ENCODE results near the gene GNAZ.

The GNAZ gene

DNA sequence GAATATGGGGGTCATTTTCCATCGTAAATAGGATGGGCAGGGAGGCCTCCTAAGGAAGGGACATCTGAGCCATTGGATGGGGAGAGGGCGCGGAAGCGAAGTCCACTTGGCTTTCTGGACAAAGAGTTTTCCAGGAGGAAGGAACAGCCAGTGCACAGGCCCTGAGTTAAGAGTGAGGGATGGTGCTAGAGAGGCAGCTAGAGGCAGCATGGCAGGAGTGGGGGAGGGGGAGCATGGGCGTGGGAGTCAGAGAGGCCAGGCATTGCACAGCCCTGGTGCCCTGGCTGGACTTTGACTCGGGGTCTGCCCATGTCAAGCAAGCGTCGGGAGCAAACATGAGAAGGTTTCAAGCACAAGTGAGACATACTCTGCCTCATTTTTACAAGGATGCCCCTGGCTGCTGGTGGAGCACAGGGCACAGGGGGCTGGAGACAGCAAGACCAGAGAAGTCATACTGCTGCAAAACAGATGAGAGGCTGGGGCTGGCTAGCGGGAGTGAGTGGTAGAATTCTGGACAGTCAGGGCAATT is 9.0 kb downstream of the GNAZ start:
- DNase-seq: no peak

DNA sequence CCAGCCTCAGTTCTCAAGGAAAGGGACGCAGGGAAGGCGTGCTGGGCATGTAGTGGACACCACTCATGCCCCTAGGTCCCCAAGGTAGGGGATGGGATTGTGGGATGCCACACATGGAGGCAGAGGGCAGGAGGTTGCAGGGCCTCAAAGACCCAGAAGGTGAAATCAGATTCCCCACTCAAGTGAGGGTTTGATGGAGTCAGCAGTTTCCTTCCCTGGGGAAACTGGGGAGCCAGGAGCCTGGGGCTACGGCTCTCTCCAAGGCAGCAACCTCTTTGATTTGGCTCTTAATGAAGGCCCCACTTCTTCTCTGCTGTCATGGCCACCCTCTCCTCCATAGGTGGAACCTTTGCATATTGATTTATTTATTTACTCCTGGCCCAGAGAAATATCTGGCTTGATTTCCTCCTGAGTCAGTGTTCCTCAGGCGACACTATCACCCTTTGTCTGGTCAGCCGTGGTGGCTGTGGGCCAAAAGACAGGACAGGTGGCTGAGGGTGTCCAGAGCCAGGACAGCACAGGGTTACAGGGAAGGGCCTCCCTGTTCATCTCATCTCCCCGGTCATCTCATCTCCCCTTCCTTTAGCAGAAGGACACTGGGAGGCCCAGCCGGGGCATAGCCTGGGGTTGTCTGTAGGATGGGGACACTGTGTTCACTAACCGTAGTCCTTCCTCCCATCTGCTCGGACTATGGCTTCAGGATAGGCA is 9.6 kb downstream of the GNAZ start:
- no peak for DNase-seq

DNA sequence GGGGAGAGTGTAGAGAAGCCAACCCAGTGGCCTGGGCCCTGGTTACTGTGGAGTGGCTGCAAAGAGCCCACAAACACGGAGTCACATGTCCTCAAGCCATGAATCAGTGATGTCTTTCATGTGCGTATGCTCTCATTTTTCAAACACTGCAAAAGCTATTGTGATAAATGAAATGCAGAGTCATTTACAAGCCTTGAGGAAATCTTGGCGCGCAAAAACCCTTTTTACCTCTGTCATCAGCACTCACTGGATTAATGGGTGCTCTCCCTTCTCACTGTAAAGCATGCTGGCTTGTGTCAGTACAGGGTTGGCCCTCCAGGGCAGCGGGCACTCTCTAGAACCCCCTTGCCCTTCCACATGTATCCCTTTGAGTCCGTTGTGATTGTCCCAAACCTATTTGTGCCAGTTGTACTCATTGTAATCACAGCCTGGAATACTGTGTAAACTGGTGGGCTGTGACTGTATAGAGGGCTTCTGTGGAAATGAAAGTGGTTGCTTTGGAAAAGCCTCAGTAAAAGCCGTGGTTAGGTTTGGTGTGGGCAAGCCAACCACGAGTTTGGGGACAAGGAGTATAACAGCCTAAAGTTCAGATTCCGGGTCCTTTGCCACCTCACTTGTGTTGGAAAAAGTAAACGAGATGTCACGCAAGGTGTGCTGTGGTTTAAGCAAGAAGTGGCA is 10.4 kb downstream of the GNAZ start:
- DNase-seq: no peak

DNA sequence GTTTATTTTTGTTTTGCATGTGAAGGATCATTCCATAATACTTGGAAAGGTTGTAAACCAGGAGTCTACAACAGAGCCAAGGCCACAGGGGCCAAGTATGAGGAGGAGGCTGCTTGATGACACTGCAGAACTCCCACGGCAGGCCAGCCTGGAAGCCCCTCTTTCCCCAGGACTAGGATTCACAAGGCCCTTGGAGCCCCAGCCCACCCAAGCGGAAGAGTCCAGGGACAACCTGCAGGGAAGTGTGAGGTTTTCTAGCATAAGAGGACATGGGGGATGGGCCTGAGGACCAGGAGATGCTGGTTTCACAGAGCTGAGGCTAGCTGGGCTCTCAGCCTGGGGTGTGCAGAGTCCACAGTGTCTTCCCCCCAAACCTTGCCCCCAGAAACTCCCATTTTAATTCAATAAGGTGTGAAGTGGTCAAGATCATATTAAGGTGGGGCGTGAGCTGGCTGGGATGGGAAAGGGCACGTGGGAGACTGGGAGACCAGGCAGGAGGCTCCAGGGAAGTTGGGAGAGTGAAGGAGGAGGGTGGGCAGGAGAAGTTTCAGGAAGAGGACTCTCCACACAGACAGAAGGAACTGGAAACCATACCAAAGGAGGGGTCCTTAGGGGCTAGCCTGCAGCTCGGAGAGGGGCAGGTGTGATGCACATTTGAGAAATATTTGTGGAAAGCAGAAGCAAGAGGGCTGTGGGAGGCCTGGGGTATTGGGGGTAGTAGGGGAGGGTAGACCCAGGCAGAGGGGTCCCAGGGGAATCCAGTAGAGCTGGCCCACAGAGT is 12.4 kb downstream of the GNAZ start:
- DNase-seq: no peak

DNA sequence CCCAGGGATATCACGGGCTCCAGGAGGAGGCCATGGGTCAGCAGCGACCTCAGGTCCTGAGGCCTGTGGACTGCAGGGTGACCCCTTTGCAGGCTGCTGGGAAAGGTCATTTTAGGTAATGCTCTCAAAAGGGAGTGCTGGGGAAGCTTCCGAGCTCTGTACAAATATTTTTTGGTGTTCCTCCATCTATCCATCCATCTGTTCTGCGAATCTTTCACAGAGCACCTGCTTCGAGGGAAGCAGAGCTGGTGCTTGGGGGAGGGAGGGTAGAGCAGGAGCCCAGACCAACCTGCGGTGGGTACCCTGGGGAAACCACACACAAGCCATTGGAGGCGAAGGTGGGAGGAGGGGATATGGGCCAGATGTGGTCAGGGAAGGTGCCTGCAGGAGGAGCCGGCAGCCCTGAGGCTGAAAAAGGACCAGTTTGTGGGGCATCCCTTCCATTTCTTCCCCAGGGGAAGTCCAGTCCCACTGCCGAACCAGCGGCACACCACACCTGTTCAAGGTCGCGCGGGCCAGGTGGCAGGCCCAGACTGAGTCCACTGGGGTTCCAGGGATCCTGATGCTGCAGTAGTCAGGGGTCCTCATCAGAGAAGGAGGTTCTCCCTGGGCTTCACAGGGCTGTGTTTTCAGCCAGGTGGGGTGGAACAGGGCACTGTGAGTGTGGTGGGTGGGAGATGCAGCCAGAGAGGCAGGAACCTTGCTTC is 13.1 kb downstream of the GNAZ start:
- DNase-seq: no peak

DNA sequence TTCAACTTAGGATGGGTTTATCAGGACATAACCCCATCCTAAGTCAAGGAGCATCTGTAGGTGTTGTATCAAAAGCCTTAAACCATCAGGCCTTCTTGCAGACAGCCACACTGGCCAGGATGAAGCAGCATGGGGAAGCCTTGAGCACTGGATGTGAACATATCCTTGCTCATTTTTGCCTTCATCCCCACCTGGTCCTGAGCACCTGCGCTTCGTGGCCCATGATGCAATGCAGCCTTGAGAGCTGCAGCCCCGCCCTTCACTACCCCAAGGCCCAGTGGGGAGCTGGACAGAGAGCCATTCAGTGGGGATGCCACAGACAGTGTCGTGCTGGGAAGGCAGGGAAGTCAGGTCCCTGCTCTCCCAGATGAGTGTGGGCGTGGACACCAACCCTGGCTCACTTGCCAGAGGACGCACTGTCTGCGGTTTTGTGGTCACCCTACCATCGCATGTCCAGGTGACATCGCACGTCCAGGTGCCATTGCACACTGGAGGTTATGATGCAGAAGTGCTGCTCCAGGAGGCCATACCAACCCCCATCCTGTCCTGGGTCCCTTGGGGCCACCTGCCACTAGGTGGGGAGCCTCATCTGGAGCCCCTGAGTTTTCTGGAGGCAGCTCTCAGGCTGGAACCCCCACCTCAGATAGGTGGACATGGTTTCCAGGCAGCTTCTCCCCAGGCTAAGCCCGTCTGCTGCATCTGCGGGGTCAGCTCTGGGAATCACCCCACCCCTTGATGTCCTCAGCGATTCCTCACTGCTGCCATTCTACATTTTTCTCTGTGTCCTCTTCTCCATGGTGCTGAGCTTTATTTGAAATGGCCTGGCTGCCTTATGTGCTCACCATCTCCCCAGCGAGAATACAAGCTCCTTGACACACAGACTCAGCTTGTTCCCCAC is 14.4 kb downstream of the GNAZ start:
- no peak for DNase-seq

DNA sequence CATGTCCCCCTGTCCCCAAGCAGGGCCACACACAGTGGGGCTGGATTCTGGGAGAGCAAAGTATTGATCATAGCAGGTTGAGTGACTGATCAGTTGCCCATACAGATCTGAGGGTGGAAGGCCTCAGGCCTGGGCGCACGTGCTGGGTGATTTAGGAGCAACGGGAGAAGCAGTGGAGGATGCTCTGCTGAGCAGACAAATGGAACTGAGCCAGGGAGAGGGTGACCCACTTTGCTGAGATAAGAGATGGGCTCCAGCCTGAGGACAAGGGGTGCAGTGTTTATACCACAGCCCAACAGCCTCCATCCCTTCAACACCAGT is 15.0 kb downstream of the GNAZ start:
- DNase-seq: no peak

DNA sequence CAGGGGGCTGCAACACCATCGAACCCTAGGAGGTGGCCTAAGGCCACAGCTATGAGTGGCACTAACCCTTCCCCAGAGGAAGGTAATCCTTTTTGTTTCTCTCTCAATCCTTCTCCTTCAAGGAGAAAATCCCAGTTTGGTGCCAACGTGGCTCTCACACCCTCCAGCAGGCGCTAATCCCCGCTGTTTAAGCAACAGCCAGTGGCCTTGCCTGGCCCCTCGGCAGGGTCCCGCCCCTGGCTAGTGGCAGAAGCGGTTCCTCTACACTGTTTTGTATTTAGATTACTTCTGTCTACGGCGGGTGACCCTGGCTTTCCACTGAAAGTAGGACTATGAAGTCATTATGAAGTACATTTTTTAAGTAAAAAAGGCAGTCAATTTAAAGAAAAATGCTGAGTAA is 15.5 kb downstream of the GNAZ start:
- no peak for DNase-seq

DNA sequence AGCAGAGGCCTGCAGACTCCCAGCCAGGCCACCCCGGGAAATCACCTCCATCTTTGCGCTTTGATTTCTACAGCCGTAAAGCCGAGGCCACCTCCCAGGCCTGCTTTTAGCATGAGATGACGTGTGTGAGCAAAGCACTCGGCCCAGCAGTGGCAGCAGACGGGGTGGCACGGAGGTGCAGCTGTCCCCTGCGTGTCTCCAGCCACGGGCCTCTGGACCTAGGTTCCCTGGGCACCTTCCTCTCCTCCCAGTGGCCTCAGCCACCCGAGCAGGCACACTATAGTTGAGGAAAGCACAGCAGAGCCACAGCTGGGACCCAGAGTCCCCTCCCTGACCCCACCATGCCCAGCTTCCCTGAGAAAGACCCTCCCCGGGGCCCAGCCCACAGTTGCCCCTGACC is 15.9 kb downstream of the GNAZ start:
- DNase-seq: no peak

DNA sequence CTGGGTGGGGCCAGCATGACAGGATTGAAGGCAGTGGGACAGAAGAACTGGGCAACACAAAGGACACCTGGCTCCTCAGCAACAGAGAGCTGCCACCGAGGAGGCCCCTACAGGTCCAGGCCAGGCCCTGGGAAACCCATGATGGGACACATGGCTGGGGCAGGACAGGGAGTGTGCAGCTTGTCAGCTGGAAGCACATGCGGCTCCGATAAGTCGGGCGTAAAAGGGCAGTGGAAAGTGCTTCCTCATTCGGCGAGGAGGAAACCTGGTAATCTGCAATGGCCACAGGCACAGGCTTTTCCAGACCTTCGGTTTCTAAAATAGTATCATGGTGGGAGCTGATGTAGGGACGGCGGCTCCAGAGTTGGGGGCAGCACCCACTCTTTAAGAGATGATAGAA is 16.5 kb downstream of the GNAZ start:
- DNase-seq: no peak

DNA sequence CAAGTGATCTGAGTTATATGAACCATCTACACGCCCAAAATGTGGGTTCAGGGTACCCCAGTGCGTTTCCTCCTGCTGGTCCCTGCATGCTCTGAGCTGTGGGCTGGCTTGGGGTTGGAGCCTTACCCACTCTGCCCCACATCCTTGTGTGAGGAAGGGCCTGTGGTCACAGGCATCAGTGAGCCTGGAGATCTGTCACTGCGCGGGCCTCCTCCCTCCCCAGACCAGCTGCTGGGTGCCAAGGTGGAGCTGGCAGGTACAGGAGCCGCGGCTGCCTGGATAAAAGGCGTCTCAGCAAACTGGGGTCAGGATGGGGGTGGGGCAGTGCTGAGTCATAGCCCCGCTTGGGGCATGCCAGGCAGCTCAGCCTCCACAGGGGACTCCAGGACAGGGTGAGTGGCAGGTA is 17.9 kb downstream of the GNAZ start:
- no peak for DNase-seq

DNA sequence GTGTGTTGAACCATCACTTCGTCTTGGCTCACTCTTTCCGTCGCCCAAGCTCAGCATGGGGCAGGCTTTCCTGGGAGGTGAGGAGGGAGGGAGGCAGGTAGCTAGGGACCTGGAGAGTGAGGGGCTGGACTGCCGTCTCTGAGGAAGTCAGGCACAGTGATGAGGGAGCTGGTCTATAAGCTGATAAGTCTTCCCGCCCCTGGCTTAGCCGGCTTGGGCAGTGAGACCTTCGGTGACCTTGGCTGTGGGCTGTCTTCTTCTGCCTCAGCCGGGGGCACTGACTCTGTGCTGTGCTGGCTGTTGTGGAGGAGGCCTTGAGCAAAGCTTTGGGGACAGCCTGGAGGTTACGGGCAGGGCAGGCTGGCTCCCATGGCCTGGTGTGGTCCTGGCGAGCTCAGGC is 18.7 kb downstream of the GNAZ start:
- no peak for DNase-seq

DNA sequence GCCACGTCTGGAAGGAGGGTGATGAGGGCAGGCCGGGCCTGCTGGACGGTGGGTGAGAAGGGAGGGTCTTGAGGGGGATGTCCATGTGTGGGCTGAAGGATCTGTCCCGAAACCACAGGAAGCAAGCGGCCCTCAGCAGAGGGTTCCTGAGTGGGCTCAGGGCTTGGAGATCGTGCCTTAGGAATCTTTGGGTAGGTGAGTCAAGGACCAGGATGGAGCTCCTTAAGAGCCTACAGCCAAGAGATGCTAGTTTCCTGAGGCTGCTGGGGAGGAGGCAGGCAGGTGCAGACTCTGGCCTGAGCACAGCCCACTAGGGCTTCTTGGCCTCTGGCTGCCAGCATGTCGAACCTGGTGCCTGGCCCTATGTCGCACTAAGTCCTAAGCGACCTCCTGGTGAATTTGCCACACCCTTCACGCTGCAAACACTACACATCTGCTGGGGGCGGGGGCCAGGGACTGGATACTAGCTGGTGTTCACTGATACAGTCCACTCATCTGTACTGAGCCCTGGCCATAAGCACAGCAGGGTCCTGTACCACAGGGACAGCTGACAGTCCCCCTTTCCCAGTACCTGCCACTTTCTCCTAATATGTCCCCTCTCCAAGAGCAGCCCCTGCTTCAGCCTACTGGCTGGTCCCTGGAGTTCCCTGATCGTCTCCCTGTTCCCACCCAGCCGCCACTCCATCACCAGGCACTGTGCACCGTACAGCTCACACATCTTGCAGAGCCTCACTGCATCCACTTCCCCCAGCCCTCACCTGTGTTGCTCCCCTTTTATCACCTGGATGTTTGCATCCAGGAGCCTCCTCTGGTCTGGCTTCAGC is 19.5 kb downstream of the GNAZ start:
- no peak for DNase-seq

DNA sequence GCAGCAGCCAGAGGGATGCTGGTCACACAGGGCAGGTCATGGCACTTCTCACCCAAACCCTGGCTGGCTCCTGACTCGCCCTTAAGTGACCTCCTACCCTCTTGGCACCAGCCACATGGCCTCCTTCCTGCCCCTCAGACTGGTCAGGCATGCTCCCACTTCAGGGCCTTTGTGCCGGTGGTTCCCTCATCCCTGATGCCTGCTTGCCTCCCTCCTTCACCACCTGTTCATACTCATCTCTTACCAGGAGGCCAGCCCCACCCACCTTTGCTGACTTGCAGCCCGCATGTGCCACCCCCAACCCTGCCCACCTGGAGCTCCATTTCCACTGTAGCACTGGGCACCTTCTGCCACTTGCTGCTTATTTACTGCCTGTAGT is 20.1 kb downstream of the GNAZ start:
- no peak for DNase-seq

DNA sequence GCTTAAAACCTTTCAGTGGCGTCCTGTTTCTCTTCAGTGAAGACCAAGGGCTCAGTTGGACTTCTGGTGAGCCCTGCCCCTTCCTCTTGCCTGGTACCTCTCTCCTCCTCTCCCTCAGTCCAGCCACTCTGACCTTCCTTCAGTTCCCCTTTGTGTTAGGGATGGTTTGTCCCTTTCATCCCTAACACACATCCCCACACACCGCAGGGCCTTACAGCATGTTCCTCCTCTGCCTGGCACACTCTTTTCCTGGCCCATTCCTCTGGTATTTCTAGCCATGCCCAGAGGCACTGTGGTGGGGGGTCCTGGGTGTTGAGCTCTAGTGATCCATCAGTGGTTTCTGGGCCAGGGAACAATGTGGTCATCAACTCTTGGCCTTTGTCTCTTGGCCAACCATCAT is 21.4 kb downstream of the GNAZ start:
- DNase-seq: no peak

DNA sequence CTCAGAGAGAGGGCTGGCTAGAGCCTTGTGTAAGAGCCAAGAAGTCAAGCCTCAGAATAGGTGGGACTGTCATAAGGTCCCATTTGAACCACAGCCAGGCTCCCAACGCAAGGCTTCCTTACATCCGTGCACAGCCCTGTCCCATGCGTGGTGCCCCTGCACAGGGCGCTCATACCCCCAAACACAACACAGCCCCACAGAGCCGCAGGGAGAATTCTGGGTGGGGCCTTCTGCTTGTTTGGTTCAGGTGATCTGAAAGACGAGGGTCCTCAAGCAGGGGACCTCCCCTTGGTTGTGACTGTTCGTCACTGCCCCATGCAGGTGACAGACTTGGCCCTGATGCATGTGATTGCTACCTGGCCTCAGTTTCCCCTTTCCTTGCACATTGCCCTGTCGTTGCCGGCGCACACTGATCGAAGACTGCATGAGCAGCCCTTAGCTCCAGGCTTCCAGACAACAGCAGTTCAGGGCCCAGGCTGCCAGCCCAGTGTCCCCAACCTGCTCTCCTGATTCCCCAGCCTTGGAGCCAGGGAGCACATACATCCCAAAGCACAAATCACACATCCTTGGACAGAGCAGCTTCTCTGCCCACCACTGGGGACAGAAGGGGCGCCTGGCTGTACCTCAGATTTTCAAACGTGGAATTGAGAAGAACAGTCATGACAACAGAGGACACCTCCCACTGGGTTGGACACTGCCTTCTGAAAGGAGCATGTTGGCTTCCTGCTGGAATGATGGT is 22.1 kb downstream of the GNAZ start:
- DNase-seq: no peak

DNA sequence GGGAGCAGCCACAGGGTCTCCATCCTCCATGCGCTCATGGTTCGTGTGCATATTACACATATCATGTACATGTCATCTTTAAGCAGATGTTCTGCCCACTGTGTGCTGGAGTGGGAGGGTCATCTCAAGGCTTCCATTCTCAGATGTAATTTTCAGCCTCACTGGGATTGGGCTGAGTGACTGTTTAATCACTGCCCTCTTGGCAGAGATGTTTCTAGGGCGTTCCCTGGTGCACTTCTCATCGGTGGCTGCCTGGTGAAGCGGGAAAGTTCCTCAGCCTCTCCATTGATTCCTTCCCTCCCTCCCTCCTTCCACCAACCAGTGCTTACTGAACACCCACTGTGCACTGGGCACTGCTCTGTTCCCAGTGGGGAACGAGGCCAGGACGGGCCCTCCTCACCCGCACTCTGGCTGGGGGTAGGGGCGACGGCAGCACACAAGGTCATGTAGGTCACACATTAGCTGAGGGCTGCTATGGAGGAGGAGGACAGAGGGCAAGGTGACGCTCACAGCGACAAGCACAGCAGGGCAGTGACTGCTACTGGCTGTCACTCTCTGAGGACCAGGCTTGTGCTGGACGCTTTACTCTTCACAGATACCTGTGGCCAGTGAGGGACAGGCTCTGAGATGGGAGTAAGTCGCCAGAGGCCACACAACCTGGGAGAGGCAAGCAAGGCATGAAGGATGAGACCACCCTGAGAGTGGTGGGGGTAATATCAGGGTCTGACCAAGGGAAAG is 22.9 kb downstream of the GNAZ start:
- DNase-seq: no peak

DNA sequence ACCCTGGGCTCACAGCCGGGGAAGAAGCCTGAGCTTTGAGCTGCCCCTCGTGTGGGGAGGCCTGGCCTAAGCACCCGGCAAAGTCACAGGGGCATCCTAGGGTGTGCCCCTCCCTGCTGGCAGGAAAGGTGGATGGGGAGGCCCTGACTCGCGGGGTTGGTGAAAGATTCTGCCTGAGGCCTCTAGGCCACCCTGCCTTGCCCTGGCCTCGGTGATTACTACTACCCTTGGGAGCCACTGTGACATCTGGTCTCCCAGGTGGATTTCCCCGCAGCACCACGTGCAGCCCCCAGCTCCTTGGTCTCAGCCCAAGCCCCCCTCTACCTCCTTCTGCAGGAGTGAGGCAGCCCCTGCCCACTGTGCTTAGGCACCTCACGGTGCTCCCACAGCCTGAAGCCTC is 23.9 kb downstream of the GNAZ start:
- no peak for DNase-seq

DNA sequence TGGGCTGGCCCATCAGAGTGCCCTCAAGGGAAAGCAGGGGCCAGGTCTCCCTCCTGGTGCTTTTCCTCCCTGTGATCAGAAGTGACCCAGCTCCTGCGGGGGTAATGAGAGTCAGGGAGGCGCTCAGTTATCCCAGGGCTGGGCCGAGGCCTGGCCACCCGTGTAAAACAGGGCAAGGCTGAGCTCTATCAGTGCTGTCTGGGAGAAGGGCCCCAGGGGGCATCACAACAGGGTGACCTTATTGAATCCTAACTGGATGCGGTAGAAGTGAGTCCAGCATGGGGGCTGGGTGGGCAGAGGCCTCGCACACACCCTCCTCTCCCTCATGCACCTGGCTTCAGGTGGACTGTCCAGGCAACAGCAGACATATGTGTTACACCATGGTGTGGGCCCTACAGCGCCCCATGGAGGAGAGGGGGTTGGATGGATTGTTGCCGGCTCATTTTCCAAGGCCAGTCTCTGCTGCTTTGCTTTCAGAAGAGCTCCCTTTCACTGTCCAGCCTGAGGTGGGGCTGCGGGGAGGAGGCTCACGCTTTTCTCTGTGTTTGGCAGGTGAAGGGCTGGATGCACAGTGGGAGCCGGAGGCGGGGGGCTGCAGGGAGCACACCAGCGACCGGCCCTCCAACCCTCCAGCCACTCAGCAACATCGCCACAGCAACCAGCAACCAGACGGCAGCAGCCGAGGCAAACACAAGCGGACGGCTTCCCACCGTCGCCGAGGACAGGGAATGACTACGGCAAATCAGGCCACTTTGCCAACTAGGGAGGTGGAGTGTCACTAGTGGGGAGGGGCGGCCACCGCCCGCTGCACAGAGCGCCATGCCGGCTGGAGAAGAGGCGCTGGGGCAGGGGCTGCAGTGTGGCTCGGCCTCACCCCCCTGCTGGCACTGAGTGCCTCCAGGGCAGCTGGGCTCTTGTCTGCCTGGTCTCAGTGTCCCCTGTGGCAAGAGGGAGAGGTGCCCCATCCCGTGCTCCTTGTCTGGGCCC is 24.7 kb downstream of the GNAZ start:
- no peak for DNase-seq

Data from HCEC 1CT (cell line).